CD4-positive, alpha-beta T cell (primary cell): ENCODE data around the gene KCNJ10. TPM values are rescaled to one million over a fixed set of nuclear protein-coding genes. Genes with fewer than 3 reads are reported as not detected.

Experiments used
- ATAC-seq: fragments of 200-7000 bp; cut with Tn5 transposase; one replicate; pipeline ENCODE4 v1.10.0; 2022; ENCODE audit warnings: mild to moderate bottlenecking; ENCODE audit not compliant: poor library complexity
- CTCF ChIA-PET: fragments of 350-600 bp; sonication (Branson Sonifier 250); formaldehyde crosslinking; loops from one replicate; lab custom pipeline; 2021; ENCODE audit warnings: antibody characterized with exemption, inconsistent platforms; lab: Charles Lee
- POLR2A ChIA-PET: fragments of 350-600 bp; sonication (Branson Sonifier 250); formaldehyde crosslinking; loops from one replicate; lab custom pipeline; 2021; ENCODE audit warnings: antibody characterized with exemption, inconsistent platforms; lab: Charles Lee
- DNase-seq, 14 experiments: peaks; one replicate each; pipeline ENCODE4 v3.0.0-alpha.2; 2013 to 2020; ENCODE audit warnings: mixed read lengths in 2 of 14
- H3K27ac ChIP-seq, 2 donors: one replicate each; pipeline versions ENCODE4 v1.5.1 to v1.7.0; 2013; ENCODE audit warnings: low read length in 2 of 2, low read depth in 1 of 2, mild to moderate bottlenecking in 1 of 2
- H3K27me3 ChIP-seq, 2 experiments: 1 replicate in 1 of 2; 2 replicates in 1 of 2; pipeline versions ENCODE4 v1.6.1 to v1.7.0; 2013; ENCODE audit warnings: low read length in 2 of 2, control low read depth in 1 of 2, mild to moderate bottlenecking in 1 of 2, moderate library complexity in 1 of 2; ENCODE audit not compliant: insufficient read depth in 2 of 2, control insufficient read depth in 1 of 2
- H3K36me3 ChIP-seq: one replicate; pipeline ENCODE4 v1.6.1; 2013; ENCODE audit warnings: low read length, control low read depth; ENCODE audit not compliant: insufficient read depth
- H3K4me1 ChIP-seq: one replicate; pipeline ENCODE4 v1.6.1; 2013; ENCODE audit warnings: low read length, control low read depth; ENCODE audit not compliant: insufficient read depth
- H3K4me3 ChIP-seq: one replicate; pipeline ENCODE4 v1.5.1; 2013; ENCODE audit warnings: mild to moderate bottlenecking, low read length, moderate library complexity
- H3K9me3 ChIP-seq, 2 experiments: 1 replicate in 1 of 2; 2 replicates in 1 of 2; pipeline versions ENCODE4 v1.6.1 to v1.7.0; 2013; ENCODE audit warnings: low read length in 2 of 2, mild to moderate bottlenecking in 2 of 2, control low read depth in 1 of 2, moderate library complexity in 1 of 2; ENCODE audit not compliant: control insufficient read depth in 1 of 2, insufficient read depth in 1 of 2
- H3K27ac Mint-ChIP-seq: one replicate; pipeline ENCODE4 v1.8.0; 2020; ENCODE audit warnings: mixed read lengths
- H3K27me3 Mint-ChIP-seq: one replicate; pipeline ENCODE4 v1.8.0; 2021; ENCODE audit warnings: mixed read lengths
- H3K36me3 Mint-ChIP-seq: one replicate; pipeline ENCODE4 v1.8.0; 2021; ENCODE audit warnings: low read depth, mixed read lengths
- H3K4me1 Mint-ChIP-seq: one replicate; pipeline ENCODE4 v1.8.0; 2021; ENCODE audit warnings: low read depth, mixed read lengths
- H3K4me3 Mint-ChIP-seq: one replicate; pipeline ENCODE4 v1.8.0; 2020; ENCODE audit warnings: mild to moderate bottlenecking, mixed read lengths
- H3K9me3 Mint-ChIP-seq: one replicate; pipeline ENCODE4 v1.8.0; 2020; ENCODE audit warnings: mixed read lengths
- CTCF ChIP-seq: fragments of 200-600 bp; IDR thresholded peaks from one replicate; pipeline ENCODE4 v1.8.0; 2022; ENCODE audit warnings: antibody characterized with exemption, mild to moderate bottlenecking
- intact Hi-C, 2 experiments: fragments of 100-400 bp; cut with DNase I in 1 of 2; cut with micrococcal nuclease in 1 of 2; formaldehyde crosslinking; loops; one replicate each; pipeline versions ENCODE4 v1.15.1 to v1.9.0; 2023 to 2025; cut with DNase I, micrococcal nuclease
- total RNA-seq, 174 experiments: library from RNA in 2 of 174; stranded (reverse) in 2 of 174; gene quantifications; one replicate each; pipeline ENCODE4 v1.2.3 and lab custom pipeline; 2021 to 2026

KCNJ10 gene
- total RNA-seq, 2 experiments from 2014 or later = not detected

DNA sequence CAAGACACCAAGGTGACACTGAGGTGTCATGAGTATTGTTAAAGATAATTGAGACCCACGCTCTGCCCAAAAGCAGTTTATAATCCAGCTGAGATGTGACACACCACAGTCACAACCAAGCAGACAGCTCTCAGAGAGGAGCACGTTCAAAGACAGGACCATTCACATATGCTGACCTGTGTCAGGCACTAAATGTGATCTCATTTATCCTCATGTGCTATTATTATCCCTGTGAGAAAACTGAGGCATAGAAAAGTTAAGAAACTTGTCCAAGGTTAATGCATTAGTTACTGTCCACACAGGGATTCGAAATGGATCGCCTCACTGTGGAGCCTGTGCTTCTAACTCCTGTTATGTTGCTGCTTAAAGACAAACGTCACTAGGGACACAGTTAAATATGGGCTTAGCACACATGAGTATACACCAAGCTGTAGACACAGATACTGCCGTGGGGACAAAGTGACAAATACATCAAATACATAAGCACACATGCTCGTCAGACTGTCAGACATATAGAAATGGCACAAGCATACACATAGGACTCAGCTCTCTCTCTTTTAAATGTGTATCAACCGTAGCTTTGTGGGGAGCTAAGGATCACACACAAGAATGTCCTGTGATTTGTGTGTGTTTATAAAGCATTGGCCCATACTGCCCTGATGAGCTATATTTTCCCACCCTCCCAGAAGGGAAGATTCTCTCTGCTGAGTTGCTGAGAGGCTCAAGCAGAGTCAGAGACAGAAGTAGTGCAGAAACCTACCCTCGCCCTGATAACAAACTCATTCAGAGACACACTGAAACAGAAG, 32.0 kb upstream of the KCNJ10 start:
- no peak for TF ChIP-seq CTCF
- intact Hi-C loops = loop anchor here (1.0 to 10.0 kb wide), 5 partner anchors 90 to 275 kb away; partner anchors contain the start of gene CASQ1 (in 1 of the 2)
- no peaks in the 10 kb centered on the region for H3K9me3 ChIP-seq
- peak overlapping the region in 1 of 2 donors; percentile 93 for H3K27ac ChIP-seq
- no peaks in the 10 kb centered on the region for H3K36me3 ChIP-seq
- no peaks in the 10 kb centered on the region for H3K9me3 Mint-ChIP-seq
- no peak for ATAC-seq
- CTCF ChIA-PET = interaction anchor here (0.6 to 3.9 kb wide), 9 partner anchors 17 to 275 kb away, joined by 3 to 30 read pairs (median 5); partner anchors contain the start of genes PEX19 and PIGM
- POLR2A ChIA-PET = interaction anchor here (0.6 to 2.9 kb wide), 8 partner anchors 71 to 274 kb away, joined by 3 to 27 read pairs (median 5); partner anchors contain the start of genes COPA, DCAF8, NCSTN and PEX19
- no peaks in the 10 kb centered on the region for H3K27me3 Mint-ChIP-seq
- peaks cover 19% of the 10 kb centered on the region for H3K36me3 Mint-ChIP-seq
- H3K27ac Mint-ChIP-seq = peak overlapping the region; percentile 88
- DNase-seq = no peak
- no peaks in the 10 kb centered on the region for H3K27me3 ChIP-seq
- H3K4me3 Mint-ChIP-seq = no peak overlapping the region
- H3K4me1 ChIP-seq = peaks cover 45% of the 10 kb centered on the region
- peaks cover 51% of the 10 kb centered on the region for H3K4me1 Mint-ChIP-seq
- no peak overlapping the region for H3K4me3 ChIP-seq

DNA sequence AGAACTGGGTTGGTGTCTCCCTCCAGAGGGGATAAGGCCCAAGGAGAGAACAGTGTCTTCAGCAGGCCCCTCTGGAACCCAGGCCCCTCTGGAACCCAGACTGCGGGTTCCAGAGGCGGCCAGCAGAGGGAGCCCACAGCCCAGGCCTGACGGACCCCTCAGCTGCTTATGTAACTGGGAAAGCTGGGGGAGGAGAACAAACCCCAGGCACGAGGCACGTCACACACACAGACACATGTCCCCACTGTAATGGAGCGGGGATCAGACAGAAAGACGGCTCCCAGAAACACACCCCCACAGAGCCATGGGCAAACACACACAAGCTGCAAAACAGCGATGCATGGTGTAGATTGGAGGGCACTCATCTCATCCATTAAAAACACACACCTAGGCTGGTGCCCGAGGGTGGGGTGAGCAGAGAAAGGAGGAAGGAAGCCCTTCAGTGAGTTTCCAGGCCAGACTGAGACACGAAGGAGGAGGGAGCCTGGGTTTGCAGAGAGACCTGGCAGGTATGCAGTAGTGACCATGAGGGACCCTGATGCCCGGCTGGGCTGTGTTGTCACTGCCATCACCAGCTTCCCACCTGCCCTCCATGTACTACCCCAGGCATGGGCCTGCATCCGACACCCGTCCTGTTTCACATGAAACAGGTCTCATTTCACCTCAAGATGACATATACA, 31.2 kb upstream of the KCNJ10 start:
- POLR2A ChIA-PET = interaction anchor here (0.6 to 2.9 kb wide), 9 partner anchors 15 to 275 kb away, joined by 3 to 27 read pairs (median 4); partner anchors contain the start of genes COPA, DCAF8, NCSTN and PEX19

More for the DNA sequence above, 31.2 kb upstream of the KCNJ10 start:
- Histone ChIP-seq H3K4me3 (no peak overlapping the region), H3K27ac (peak overlapping the region; percentile 56 to 93), H3K9me3 (no peaks in the 10 kb centered on the region), H3K36me3 (no peaks in the 10 kb centered on the region), H3K4me1 (peaks cover 52% of the 10 kb centered on the region), H3K27me3 (no peaks in the 10 kb centered on the region)
- Mint-ChIP-seq H3K9me3 (no peaks in the 10 kb centered on the region), H3K4me3 (peak overlapping the region; percentile 63), H3K36me3 (peaks cover 21% of the 10 kb centered on the region), H3K27me3 (no peaks in the 10 kb centered on the region), H3K27ac (peak overlapping the region; percentile 88), H3K4me1 (peaks cover 58% of the 10 kb centered on the region)
- intact Hi-C loops = loop anchor here (1.0 to 10.0 kb wide), 5 partner anchors 91 to 276 kb away; partner anchors contain the start of gene CASQ1 (in 1 of the 2)
- CTCF ChIA-PET = interaction anchor here (0.6 to 3.9 kb wide), 13 partner anchors 16 to 275 kb away, joined by 3 to 30 read pairs (median 5); partner anchors contain the start of genes PEX19 and PIGM
- peak; percentile 73 for TF ChIP-seq CTCF
- DNase-seq (peak; percentile 54 to 89 (median 68)), ATAC-seq (peak; percentile 25)
